ENCODE results near the gene RRN3.
"Not testable (repeated sequence)": the region's sequence is repeated elsewhere in the genome, so short reads cannot be mapped to it uniquely, and the experiment has no call there.

GRCh38 chr16:15076161-15076560, 17.9 kb downstream of the RRN3 start:
- not testable (repeated sequence) for TF ChIP-seq CTCF, POLR2A (IDR thresholded peaks at IDR 0.05)
